HG03196 (cell line): ENCODE results near the gene TRPM3.
A peak's percentile ranks its signal among the peaks of the same experiment; 100 is the strongest.

Experiments used
- ATAC-seq: cut with Tn5 transposase; IDR thresholded peaks from one replicate; pipeline ENCODE4 v1.9.1; 2021; ENCODE audit not compliant: unreplicated experiment

The TRPM3 gene

GRCh38 chr9:70537084-70537483 is 584.3 kb downstream of the TRPM3 start:
- no peak for ATAC-seq

GRCh38 chr9:70535546-70536323 is 585.7 kb downstream of the TRPM3 start:
- ATAC-seq = no peak

- ATAC-seq = no peak
Measured at GRCh38 chr9:70534471-70534870, 587.0 kb downstream of the TRPM3 start.

GRCh38 chr9:70534061-70534460 is 587.4 kb downstream of the TRPM3 start:
- no peak for ATAC-seq

- no peak for ATAC-seq
Measured at GRCh38 chr9:70533492-70533891, 587.9 kb downstream of the TRPM3 start.

- ATAC-seq = no peak
Measured at GRCh38 chr9:70532716-70533115, 588.7 kb downstream of the TRPM3 start.

GRCh38 chr9:70531311-70531710 is 590.1 kb downstream of the TRPM3 start:
- no peak for ATAC-seq

GRCh38 chr9:70530716-70531115 is 590.7 kb downstream of the TRPM3 start:
- ATAC-seq = no peak

GRCh38 chr9:70529833-70530232 is 591.6 kb downstream of the TRPM3 start:
- ATAC-seq = no peak

GRCh38 chr9:70529377-70529776 is 592.0 kb downstream of the TRPM3 start:
- no peak for ATAC-seq

- ATAC-seq = no peak
Measured at GRCh38 chr9:70526902-70527301, 594.5 kb downstream of the TRPM3 start.

GRCh38 chr9:70525519-70525918 is 595.9 kb downstream of the TRPM3 start:
- ATAC-seq = no peak

- ATAC-seq = peak; percentile 71
Measured at GRCh38 chr9:70519912-70520724, 601.3 kb downstream of the TRPM3 start.

- no peak for ATAC-seq
Measured at GRCh38 chr9:70517926-70518610, 603.4 kb downstream of the TRPM3 start.

- ATAC-seq = no peak
Measured at GRCh38 chr9:70514273-70514672, 607.1 kb downstream of the TRPM3 start.

- no peak for ATAC-seq
Measured at GRCh38 chr9:70511858-70512257, 609.6 kb downstream of the TRPM3 start.

GRCh38 chr9:70510157-70510770 is 611.2 kb downstream of the TRPM3 start:
- ATAC-seq = no peak

GRCh38 chr9:70506159-70506558 is 615.3 kb downstream of the TRPM3 start:
- no peak for ATAC-seq

GRCh38 chr9:70504834-70505233 is 616.6 kb downstream of the TRPM3 start:
- no peak for ATAC-seq

GRCh38 chr9:70502690-70503089 is 618.7 kb downstream of the TRPM3 start:
- ATAC-seq = no peak

GRCh38 chr9:70500793-70501192 is 620.6 kb downstream of the TRPM3 start:
- no peak for ATAC-seq
